Activated naive CD4-positive, alpha-beta T cell treated with anti-CD3 and anti-CD28 coated beads, Interleukin-2, amount 50 U/mL, for 16 hours (primary cell): ENCODE results near the gene TCP11X1.
"Not testable (repeated sequence)": the region's sequence is repeated elsewhere in the genome, so short reads cannot be mapped to it uniquely, and the experiment has no call there.

Source experiments
- DNase-seq: peaks from one replicate; pipeline ENCODE4 v3.0.0-alpha.2; 2020

Gene TCP11X1

DNA sequence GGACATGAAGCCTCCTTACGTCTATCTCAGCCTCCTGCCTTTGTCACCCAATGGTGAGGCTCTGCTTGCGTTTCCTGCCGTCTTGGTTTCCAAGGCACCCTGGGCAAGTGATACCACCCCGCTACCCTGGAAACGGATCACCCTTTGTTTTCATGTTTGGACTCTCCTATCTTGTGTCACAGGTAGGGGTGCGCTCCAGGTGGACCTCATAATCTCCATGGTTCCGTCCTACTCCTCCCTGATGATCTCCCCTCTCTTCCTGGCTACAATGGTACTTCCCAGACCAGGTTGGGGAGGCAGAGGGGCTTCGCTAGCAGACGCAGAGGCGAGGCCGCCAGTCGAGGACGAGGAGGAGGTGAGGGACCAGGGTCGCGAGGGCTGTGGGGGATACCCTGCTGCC, at the start of gene TCP11X1:
TSS of gene TCP11X1 (plus strand) at position 316 of the 400 bp plus-strand sequence.
- not testable (repeated sequence) for DNase-seq

- DNase-seq, result no peak
Measured at GRCh38 chrX:102185967-102186720, 29.0 kb upstream of the TCP11X1 start.

GRCh38 chrX:102207940-102208339, 7.2 kb upstream of the TCP11X1 start:
- not testable (repeated sequence) for DNase-seq

- not testable (repeated sequence) for DNase-seq
Measured at GRCh38 chrX:102216497-102216896, 1.4 kb downstream of the TCP11X1 start.

- DNase-seq, result not testable (repeated sequence)
Measured at GRCh38 chrX:102235678-102236077, 20.6 kb downstream of the TCP11X1 start.

DNA sequence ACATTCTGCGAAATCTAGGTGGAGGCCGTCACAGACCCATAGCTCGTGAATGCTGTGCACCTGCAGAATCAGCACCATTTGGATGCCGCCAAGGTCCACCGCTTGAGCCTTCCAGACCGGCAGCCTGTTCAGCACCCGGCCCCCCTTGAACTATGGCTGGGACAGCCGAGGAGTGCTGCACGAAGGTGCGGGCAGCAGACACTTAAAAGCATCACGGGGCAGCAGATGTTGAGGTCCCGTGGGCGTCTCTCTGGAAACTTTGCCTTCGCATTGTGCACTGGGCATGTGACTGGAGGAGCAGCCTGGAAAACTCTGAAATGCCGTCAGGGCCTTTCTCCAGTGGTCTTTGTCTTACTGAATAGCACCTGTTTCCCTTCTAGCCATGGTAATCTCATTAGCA, 25.2 kb downstream of the TCP11X1 start:
- not testable (repeated sequence) for DNase-seq

DNA sequence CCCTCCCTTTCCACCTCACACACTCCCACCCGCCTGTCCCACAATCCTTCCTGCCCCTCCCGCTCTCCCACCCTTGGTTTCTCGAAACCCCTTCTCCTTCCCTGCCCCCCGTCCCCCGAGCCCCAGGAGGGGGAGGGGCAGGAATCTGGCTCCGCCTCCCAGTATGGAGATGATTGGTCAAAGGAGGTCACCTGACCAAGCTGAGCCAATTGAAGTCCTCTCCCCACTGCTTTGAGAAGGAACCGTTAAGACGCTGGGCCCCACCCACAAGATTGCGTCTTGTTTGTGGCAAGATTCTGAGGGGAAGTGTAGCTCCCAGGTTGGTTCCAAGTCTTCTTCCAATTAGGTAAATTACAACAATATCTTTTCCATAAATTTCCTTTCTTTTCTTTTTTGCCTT, 31.8 kb downstream of the TCP11X1 start, which contains the start of gene NXF2:
TSS of gene NXF2 (plus strand) at position 275 of the 400 bp plus-strand sequence. CDS start 59,912 bp downstream, outside the sequence.
- DNase-seq, result not testable (repeated sequence)

GRCh38 chrX:102272231-102272630, 57.1 kb downstream of the TCP11X1 start:
- DNase-seq, result not testable (repeated sequence)
